SK-N-SH treated with all-trans-retinoic acid at 6 μM for 48 hours (cell line): ENCODE measurements around the gene SMIM31.

Experiments
- ATAC-seq: fragments of 200-7000 bp; cut with Tn5 transposase; 3 replicates; pipeline ENCODE4 v1.9.1; 2020; ENCODE audit warnings: mild to moderate bottlenecking, moderate library complexity
- ARNTL ChIP-seq: fragments of 450-650 bp; formaldehyde crosslinking; IDR thresholded peaks from 2 replicates; pipeline ENCODE4 v1.5.0; 2020; ENCODE audit warnings: low read depth, mild to moderate bottlenecking, moderate library complexity, borderline replicate concordance
- CSDC2 ChIP-seq: fragments of 250-450 bp; sonication (Bioruptor Pico); IDR thresholded peaks from 2 replicates; pipeline ENCODE4 v1.5.0; 2020; ENCODE audit warnings: mild to moderate bottlenecking, moderate library complexity
- ESRRG ChIP-seq: fragments of 250-450 bp; sonication (Bioruptor Pico); IDR thresholded peaks from 2 replicates; pipeline ENCODE4 v1.6.1; 2021; ENCODE audit warnings: mild to moderate bottlenecking
- GLIS3 ChIP-seq: fragments of 250-450 bp; sonication (Bioruptor Pico); IDR thresholded peaks from 2 replicates; pipeline ENCODE4 v1.5.0; 2020; ENCODE audit warnings: mild to moderate bottlenecking, moderate library complexity
- ISL1 ChIP-seq: fragments of 250-450 bp; sonication (Bioruptor Pico); IDR thresholded peaks from 2 replicates; pipeline ENCODE4 v2.1.2; 2022; ENCODE audit warnings: mild to moderate bottlenecking, moderate library complexity
- OSR1 ChIP-seq: fragments of 250-450 bp; sonication (Bioruptor Pico); IDR thresholded peaks from 2 replicates; pipeline ENCODE4 v1.8.0; 2022; ENCODE audit warnings: moderate library complexity, mild to moderate bottlenecking, inconsistent platforms
- PPARA ChIP-seq: fragments of 250-450 bp; sonication (Bioruptor Pico); IDR thresholded peaks from 2 replicates; pipeline ENCODE4 v1.5.0; 2020; ENCODE audit warnings: mild to moderate bottlenecking, borderline replicate concordance
- RARB ChIP-seq: fragments of 250-450 bp; sonication (Bioruptor Pico); IDR thresholded peaks from 2 replicates; pipeline ENCODE4 v1.8.0; 2021; ENCODE audit warnings: mild to moderate bottlenecking, moderate library complexity
- SNAI2 ChIP-seq: fragments of 250-450 bp; sonication (Bioruptor Pico); IDR thresholded peaks from 2 replicates; pipeline ENCODE4 v1.5.0; 2020; ENCODE audit warnings: mild to moderate bottlenecking, moderate library complexity
- TCF4 ChIP-seq: fragments of 250-450 bp; sonication (Bioruptor Pico); IDR thresholded peaks from 2 replicates; pipeline ENCODE4 v1.8.0; 2021; ENCODE audit warnings: mild to moderate bottlenecking, moderate library complexity, borderline replicate concordance
- TOX ChIP-seq: fragments of 250-450 bp; sonication (Bioruptor Pico); IDR thresholded peaks from 2 replicates; pipeline ENCODE4 v1.8.0; 2021; ENCODE audit warnings: mild to moderate bottlenecking, moderate library complexity, borderline replicate concordance
- ZNF565 ChIP-seq: fragments of 450-650 bp; formaldehyde crosslinking; conservative IDR thresholded peaks from 2 replicates; pipeline ENCODE4 v1.5.0; 2020; ENCODE audit warnings: low read depth, mild to moderate bottlenecking, moderate library complexity
- ZNF70 ChIP-seq: fragments of 450-650 bp; formaldehyde crosslinking; IDR thresholded peaks from 2 replicates; pipeline ENCODE4 v1.5.0; 2020; ENCODE audit warnings: mild to moderate bottlenecking, moderate library complexity
- ZNF8 ChIP-seq: fragments of 450-650 bp; formaldehyde crosslinking; IDR thresholded peaks from 2 replicates; pipeline ENCODE4 v1.5.0; 2020; ENCODE audit warnings: mild to moderate bottlenecking, moderate library complexity
- TF ChIP-seq, protein P1 (sequence below): fragments of 250-450 bp; sonication (Bioruptor Pico); IDR thresholded peaks from 2 replicates; pipeline ENCODE4 v1.8.0; 2021; ENCODE audit warnings: low read depth, mild to moderate bottlenecking, moderate library complexity, borderline replicate concordance
- TF ChIP-seq, protein P2 (sequence below): fragments of 250-450 bp; sonication (Bioruptor Pico); IDR thresholded peaks from 2 replicates; pipeline ENCODE4 v1.8.0; 2020; ENCODE audit warnings: mild to moderate bottlenecking, moderate library complexity, borderline replicate concordance
- TF ChIP-seq, protein P3 (sequence below): fragments of 250-450 bp; sonication (Bioruptor Pico); IDR thresholded peaks from 2 replicates; pipeline ENCODE4 v1.5.0; 2020; ENCODE audit warnings: mild to moderate bottlenecking, moderate library complexity
- TF ChIP-seq, protein P4 (sequence below): fragments of 250-450 bp; sonication (Bioruptor Pico); IDR thresholded peaks from 2 replicates; pipeline ENCODE4 v1.5.1; 2020; ENCODE audit warnings: low read depth, mild to moderate bottlenecking, moderate library complexity
- TF ChIP-seq, protein P5 (sequence below): fragments of 250-450 bp; sonication (Bioruptor Pico); IDR thresholded peaks from 2 replicates; pipeline ENCODE4 v1.5.1; 2021; ENCODE audit warnings: mild to moderate bottlenecking, moderate library complexity

SMIM31 gene

DNA sequence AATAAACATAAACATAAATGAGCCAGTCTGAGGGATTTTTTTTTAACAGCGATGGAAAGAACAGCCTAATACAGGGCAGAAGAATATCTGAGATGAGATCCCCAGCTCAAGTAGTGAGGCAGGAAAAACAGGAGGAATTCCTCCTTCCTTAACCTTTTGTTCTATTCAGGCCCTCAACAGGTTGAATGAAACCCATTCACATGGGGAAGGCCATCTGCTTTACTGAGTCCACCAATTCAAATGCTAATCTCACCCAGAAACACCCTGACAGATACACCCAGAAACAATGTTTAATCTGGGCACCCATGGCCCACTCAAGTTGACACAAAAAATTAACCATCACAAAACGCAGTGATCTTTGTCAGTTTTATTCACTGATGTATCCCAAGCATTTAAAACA, 45.5 kb downstream of the SMIM31 start:
- no peak for ATAC-seq
- TF ChIP-seq, protein P1, sequence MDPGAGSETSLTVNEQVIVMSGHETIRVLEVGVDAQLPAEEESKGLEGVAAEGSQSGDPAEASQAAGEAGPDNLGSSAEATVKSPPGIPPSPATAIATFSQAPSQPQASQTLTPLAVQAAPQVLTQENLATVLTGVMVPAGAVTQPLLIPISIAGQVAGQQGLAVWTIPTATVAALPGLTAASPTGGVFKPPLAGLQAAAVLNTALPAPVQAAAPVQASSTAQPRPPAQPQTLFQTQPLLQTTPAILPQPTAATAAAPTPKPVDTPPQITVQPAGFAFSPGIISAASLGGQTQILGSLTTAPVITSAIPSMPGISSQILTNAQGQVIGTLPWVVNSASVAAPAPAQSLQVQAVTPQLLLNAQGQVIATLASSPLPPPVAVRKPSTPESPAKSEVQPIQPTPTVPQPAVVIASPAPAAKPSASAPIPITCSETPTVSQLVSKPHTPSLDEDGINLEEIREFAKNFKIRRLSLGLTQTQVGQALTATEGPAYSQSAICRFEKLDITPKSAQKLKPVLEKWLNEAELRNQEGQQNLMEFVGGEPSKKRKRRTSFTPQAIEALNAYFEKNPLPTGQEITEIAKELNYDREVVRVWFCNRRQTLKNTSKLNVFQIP = no peak
- no peak for TF ChIP-seq ISL1 (CRISPR knock-in tag)
- no peak for TF ChIP-seq RARB (CRISPR knock-in tag)
- TF ChIP-seq, protein P2, sequence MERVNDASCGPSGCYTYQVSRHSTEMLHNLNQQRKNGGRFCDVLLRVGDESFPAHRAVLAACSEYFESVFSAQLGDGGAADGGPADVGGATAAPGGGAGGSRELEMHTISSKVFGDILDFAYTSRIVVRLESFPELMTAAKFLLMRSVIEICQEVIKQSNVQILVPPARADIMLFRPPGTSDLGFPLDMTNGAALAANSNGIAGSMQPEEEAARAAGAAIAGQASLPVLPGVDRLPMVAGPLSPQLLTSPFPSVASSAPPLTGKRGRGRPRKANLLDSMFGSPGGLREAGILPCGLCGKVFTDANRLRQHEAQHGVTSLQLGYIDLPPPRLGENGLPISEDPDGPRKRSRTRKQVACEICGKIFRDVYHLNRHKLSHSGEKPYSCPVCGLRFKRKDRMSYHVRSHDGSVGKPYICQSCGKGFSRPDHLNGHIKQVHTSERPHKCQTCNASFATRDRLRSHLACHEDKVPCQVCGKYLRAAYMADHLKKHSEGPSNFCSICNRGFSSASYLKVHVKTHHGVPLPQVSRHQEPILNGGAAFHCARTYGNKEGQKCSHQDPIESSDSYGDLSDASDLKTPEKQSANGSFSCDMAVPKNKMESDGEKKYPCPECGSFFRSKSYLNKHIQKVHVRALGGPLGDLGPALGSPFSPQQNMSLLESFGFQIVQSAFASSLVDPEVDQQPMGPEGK (CRISPR knock-in tag) = no peak
- no peak for TF ChIP-seq SNAI2
- TF ChIP-seq, protein P3, sequence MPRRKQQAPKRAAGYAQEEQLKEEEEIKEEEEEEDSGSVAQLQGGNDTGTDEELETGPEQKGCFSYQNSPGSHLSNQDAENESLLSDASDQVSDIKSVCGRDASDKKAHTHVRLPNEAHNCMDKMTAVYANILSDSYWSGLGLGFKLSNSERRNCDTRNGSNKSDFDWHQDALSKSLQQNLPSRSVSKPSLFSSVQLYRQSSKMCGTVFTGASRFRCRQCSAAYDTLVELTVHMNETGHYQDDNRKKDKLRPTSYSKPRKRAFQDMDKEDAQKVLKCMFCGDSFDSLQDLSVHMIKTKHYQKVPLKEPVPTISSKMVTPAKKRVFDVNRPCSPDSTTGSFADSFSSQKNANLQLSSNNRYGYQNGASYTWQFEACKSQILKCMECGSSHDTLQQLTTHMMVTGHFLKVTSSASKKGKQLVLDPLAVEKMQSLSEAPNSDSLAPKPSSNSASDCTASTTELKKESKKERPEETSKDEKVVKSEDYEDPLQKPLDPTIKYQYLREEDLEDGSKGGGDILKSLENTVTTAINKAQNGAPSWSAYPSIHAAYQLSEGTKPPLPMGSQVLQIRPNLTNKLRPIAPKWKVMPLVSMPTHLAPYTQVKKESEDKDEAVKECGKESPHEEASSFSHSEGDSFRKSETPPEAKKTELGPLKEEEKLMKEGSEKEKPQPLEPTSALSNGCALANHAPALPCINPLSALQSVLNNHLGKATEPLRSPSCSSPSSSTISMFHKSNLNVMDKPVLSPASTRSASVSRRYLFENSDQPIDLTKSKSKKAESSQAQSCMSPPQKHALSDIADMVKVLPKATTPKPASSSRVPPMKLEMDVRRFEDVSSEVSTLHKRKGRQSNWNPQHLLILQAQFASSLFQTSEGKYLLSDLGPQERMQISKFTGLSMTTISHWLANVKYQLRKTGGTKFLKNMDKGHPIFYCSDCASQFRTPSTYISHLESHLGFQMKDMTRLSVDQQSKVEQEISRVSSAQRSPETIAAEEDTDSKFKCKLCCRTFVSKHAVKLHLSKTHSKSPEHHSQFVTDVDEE (CRISPR knock-in tag) = no peak
- no peak for TF ChIP-seq TOX
- TF ChIP-seq GLIS3 (CRISPR knock-in tag) = no peak
- TF ChIP-seq TCF4 (CRISPR knock-in tag) = no peak
- TF ChIP-seq, all 23 proteins: peak for 0

DNA sequence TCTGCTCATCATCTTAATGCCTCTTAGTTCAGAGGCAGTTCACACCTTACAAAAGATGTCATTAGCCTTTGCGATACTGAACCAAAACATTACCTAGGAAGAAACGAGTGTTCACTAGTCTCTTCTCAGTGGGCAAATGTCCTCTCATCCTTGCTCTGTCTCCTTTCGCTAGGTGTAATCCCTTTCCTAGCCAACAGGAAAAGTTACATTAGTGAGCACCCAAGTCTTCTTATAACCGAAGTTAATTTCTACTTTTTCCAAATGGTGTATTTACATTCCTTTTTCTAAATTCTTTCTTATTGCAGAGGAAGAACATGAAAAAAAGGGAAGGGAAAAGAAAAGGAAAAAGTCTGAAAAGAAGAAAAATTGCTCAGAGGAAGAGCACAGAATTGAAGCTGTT, 46.9 kb downstream of the SMIM31 start:
- no peak for ATAC-seq
- no peak for TF ChIP-seq SNAI2
- TF ChIP-seq ARNTL (CRISPR knock-in tag) = no peak
- TF ChIP-seq, protein P1 = no peak
- TF ChIP-seq CSDC2 (CRISPR knock-in tag) = no peak
- no peak for TF ChIP-seq ZNF565 (CRISPR knock-in tag)
- TF ChIP-seq, protein P4, sequence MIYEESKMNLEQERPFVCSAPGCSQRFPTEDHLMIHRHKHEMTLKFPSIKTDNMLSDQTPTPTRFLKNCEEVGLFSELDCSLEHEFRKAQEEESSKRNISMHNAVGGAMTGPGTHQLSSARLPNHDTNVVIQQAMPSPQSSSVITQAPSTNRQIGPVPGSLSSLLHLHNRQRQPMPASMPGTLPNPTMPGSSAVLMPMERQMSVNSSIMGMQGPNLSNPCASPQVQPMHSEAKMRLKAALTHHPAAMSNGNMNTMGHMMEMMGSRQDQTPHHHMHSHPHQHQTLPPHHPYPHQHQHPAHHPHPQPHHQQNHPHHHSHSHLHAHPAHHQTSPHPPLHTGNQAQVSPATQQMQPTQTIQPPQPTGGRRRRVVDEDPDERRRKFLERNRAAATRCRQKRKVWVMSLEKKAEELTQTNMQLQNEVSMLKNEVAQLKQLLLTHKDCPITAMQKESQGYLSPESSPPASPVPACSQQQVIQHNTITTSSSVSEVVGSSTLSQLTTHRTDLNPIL (CRISPR knock-in tag) = no peak

DNA sequence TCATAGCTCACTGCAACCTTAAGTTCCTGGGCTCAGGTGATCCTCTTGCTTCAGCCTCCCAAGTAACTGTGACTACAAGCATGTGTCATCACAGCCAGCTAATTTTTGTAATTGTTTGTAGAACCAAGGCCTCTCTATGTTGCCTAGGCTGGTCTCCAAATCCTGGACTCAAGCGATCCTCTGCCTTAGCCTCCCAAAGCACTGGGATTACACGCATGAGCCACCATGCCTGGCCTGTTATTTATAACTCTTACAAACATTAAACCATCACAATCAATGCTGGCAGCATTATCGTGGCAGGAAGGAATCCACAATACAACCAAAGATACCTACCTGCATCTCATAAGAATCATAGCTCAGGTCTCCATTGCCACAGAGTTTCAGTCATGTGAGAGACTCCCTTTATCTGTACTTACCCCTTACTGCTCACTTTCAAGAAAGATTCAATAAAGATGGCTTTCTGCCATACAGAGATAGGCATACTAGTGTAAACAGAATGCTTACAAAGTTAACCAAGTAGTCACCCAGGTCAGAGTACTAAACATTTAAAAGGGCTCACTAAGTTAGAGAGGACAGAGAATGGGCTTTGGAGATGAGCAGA, 48.5 kb downstream of the SMIM31 start:
- no peak for ATAC-seq
- TF ChIP-seq ZNF8 = no peak
- no peak for TF ChIP-seq RARB (CRISPR knock-in tag)
- no peak for TF ChIP-seq ESRRG (CRISPR knock-in tag)
- no peak for TF ChIP-seq TOX
- no peak for TF ChIP-seq PPARA (CRISPR knock-in tag)
- TF ChIP-seq ISL1 (CRISPR knock-in tag) = no peak
- TF ChIP-seq ZNF70 (CRISPR knock-in tag) = no peak
- no peak for TF ChIP-seq OSR1 (CRISPR knock-in tag)
- TF ChIP-seq, protein P3 (CRISPR knock-in tag) = no peak
- TF ChIP-seq, protein P1 = no peak
- TF ChIP-seq, protein P2 (CRISPR knock-in tag) = no peak
- no peak for TF ChIP-seq SNAI2
- TF ChIP-seq, protein P5, sequence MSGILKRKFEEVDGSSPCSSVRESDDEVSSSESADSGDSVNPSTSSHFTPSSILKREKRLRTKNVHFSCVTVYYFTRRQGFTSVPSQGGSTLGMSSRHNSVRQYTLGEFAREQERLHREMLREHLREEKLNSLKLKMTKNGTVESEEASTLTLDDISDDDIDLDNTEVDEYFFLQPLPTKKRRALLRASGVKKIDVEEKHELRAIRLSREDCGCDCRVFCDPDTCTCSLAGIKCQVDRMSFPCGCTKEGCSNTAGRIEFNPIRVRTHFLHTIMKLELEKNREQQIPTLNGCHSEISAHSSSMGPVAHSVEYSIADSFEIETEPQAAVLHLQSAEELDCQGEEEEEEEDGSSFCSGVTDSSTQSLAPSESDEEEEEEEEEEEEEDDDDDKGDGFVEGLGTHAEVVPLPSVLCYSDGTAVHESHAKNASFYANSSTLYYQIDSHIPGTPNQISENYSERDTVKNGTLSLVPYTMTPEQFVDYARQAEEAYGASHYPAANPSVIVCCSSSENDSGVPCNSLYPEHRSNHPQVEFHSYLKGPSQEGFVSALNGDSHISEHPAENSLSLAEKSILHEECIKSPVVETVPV (CRISPR knock-in tag) = no peak
